ENCODE measurements around the gene TBC1D22A. TPM values are rescaled to one million over a fixed set of nuclear protein-coding genes. Genes with fewer than 3 reads are reported as not detected.

TBC1D22A gene
- total and polyA plus RNA-seq, 2 experiments from 2014 or later: 15.3 to 19.8 TPM

GRCh38 chr22:46894081-46894671 is 131.7 kb downstream of the TBC1D22A start:
- H3K9me2 ChIP-seq (replicated peaks; ENCODE audit: insufficient read depth): no peaks in the 10 kb centered on the region
- no peak overlapping the region for H3K4me2 ChIP-seq
- no peaks in the 10 kb centered on the region for H3K9me3 ChIP-seq (ENCODE audit: low read depth)
- H3K4me3 ChIP-seq: no peak overlapping the region
- H3K27ac ChIP-seq: no peak overlapping the region
- no peaks in the 10 kb centered on the region for H3K79me2 ChIP-seq
- TF ChIP-seq EZH2phosphoT487 (IDR thresholded peaks at IDR 0.05; ENCODE audit: low read depth, severe bottlenecking, unreplicated experiment) (no peak), CTCF (IDR thresholded peaks at IDR 0.05; ENCODE audit: poor library complexity) (no peak), EZH2 (IDR thresholded peaks at IDR 0.05; ENCODE audit: borderline replicate concordance) (no peak)
- no peaks in the 10 kb centered on the region for H4K20me1 ChIP-seq (ENCODE audit: insufficient read depth, poor library complexity, severe bottlenecking)
- no peaks in the 10 kb centered on the region for H3K4me1 ChIP-seq (ENCODE audit: insufficient read depth)
- H3K27me3 ChIP-seq: no peaks in the 10 kb centered on the region
- DNase-seq (ENCODE audit: low spot score): no peak
- no peak overlapping the region for H2AFZ ChIP-seq
- H3K36me3 ChIP-seq (replicated peaks; ENCODE audit: insufficient read depth, low read depth): no peaks in the 10 kb centered on the region
- 69% methylated on average over 12 of the region's 12 CpGs for WGBS (ENCODE audit: low lambda C conversion rate, missing lambda C conversion rate)

GRCh38 chr22:46894851-46895640 is 132.6 kb downstream of the TBC1D22A start:
- TF ChIP-seq EZH2 (IDR thresholded peaks at IDR 0.05; ENCODE audit: borderline replicate concordance) (no peak), CTCF (IDR thresholded peaks at IDR 0.05; ENCODE audit: poor library complexity) (no peak), EZH2phosphoT487 (IDR thresholded peaks at IDR 0.05; ENCODE audit: low read depth, severe bottlenecking, unreplicated experiment) (no peak)
- DNase-seq (ENCODE audit: low spot score): no peak
- H3K27me3 ChIP-seq: no peaks in the 10 kb centered on the region
- H3K4me1 ChIP-seq (ENCODE audit: insufficient read depth): no peaks in the 10 kb centered on the region
- H3K9me2 ChIP-seq (replicated peaks; ENCODE audit: insufficient read depth): no peaks in the 10 kb centered on the region
- H3K4me2 ChIP-seq: no peak overlapping the region
- H3K4me3 ChIP-seq: no peak overlapping the region
- H2AFZ ChIP-seq: no peak overlapping the region
- whole genome bisulfite sequencing (ENCODE audit: low lambda C conversion rate, missing lambda C conversion rate): 95% methylated on average over 15 of the region's 15 CpGs
- no peaks in the 10 kb centered on the region for H4K20me1 ChIP-seq (ENCODE audit: insufficient read depth, poor library complexity, severe bottlenecking)
- no peaks in the 10 kb centered on the region for H3K36me3 ChIP-seq (replicated peaks; ENCODE audit: insufficient read depth, low read depth)
- no peak overlapping the region for H3K27ac ChIP-seq
- no peaks in the 10 kb centered on the region for H3K9me3 ChIP-seq (ENCODE audit: low read depth)
- no peaks in the 10 kb centered on the region for H3K79me2 ChIP-seq

- no peaks in the 10 kb centered on the region for H3K27me3 ChIP-seq
- H3K4me2 ChIP-seq: no peak overlapping the region
- TF ChIP-seq EZH2 (IDR thresholded peaks at IDR 0.05; ENCODE audit: borderline replicate concordance) (no peak), CTCF (IDR thresholded peaks at IDR 0.05; ENCODE audit: poor library complexity) (no peak), EZH2phosphoT487 (IDR thresholded peaks at IDR 0.05; ENCODE audit: low read depth, severe bottlenecking, unreplicated experiment) (no peak)
- 93% methylated on average over 11 of the region's 11 CpGs for WGBS (ENCODE audit: low lambda C conversion rate, missing lambda C conversion rate)
- no peak overlapping the region for H3K4me3 ChIP-seq
- H2AFZ ChIP-seq: no peak overlapping the region
- H3K36me3 ChIP-seq (replicated peaks; ENCODE audit: insufficient read depth, low read depth): no peaks in the 10 kb centered on the region
- H3K27ac ChIP-seq: no peak overlapping the region
- no peaks in the 10 kb centered on the region for H3K9me3 ChIP-seq (ENCODE audit: low read depth)
- no peak for DNase-seq (ENCODE audit: low spot score)
- H4K20me1 ChIP-seq (ENCODE audit: insufficient read depth, poor library complexity, severe bottlenecking): no peaks in the 10 kb centered on the region
- no peaks in the 10 kb centered on the region for H3K4me1 ChIP-seq (ENCODE audit: insufficient read depth)
- H3K9me2 ChIP-seq (replicated peaks; ENCODE audit: insufficient read depth): no peaks in the 10 kb centered on the region
- no peaks in the 10 kb centered on the region for H3K79me2 ChIP-seq
Observed at GRCh38 chr22:46895753-46896152, 133.3 kb downstream of the TBC1D22A start.
